B cell (primary cell): Measurements from ENCODE around the gene TBCD. TPM values are rescaled to one million over a fixed set of nuclear protein-coding genes. Genes with fewer than 3 reads are reported as not detected.

Experiments
- ATAC-seq: fragments of 200-7000 bp; cut with Tn5 transposase; one replicate; pipeline ENCODE4 v1.10.0; 2021; ENCODE audit warnings: low read depth, mild to moderate bottlenecking, moderate number of reproducible peaks, moderate library complexity
- CTCF ChIA-PET: fragments of 350-600 bp; sonication (Branson Sonifier 250); formaldehyde crosslinking; loops from one replicate; lab custom pipeline; 2021; ENCODE audit warnings: antibody characterized with exemption, inconsistent platforms; lab: Charles Lee
- POLR2A ChIA-PET: fragments of 350-600 bp; sonication (Branson Sonifier 250); formaldehyde crosslinking; loops from one replicate; lab custom pipeline; 2021; ENCODE audit warnings: antibody characterized with exemption; lab: Charles Lee
- DNase-seq: peaks from one replicate; pipeline ENCODE4 v3.0.0; 2013
- H2AFZ ChIP-seq: 2 replicates; pipeline ENCODE4 v1.6.1; 2012; ENCODE audit warnings: mild to moderate bottlenecking, low read depth, low read length; ENCODE audit not compliant: insufficient read depth, poor library complexity, severe bottlenecking
- H3K27ac ChIP-seq, 2 donors: 1 replicate in 1 of 2; 2 replicates in 1 of 2; pipeline ENCODE4 v1.5.1; 2012 to 2013; ENCODE audit warnings: low read length in 2 of 2, mild to moderate bottlenecking in 2 of 2, moderate library complexity in 1 of 2
- H3K27me3 ChIP-seq, 4 experiments: fragments of 200-600 bp in 1 of 4; sonication (generic) in 1 of 4; replicated peaks in 1 of 4; 1 replicate in 2 of 4; 2 replicates in 2 of 4; pipeline versions ENCODE4 v1.6.1 to v1.7.0; 2013 to 2016; ENCODE audit warnings: low read length in 3 of 4, mild to moderate bottlenecking in 2 of 4, mixed read lengths in 1 of 4, moderate library complexity in 1 of 4; ENCODE audit not compliant: insufficient read depth in 4 of 4, control insufficient read depth in 3 of 4; ENCODE audit errors: control extremely low read depth in 1 of 4
- H3K36me3 ChIP-seq, 2 experiments: replicated peaks in 1 of 2; 1 replicate in 1 of 2; 2 replicates in 1 of 2; pipeline versions ENCODE4 v1.6.1 to v1.7.1; 2013; ENCODE audit warnings: low read length in 1 of 2; ENCODE audit not compliant: insufficient read depth in 2 of 2, control insufficient read depth in 1 of 2; ENCODE audit errors: control extremely low read depth in 1 of 2, extremely low read depth in 1 of 2
- H3K4me1 ChIP-seq, 2 donors: fragments of 200-600 bp in 1 of 2; sonication (generic) in 1 of 2; 1 replicate in 1 of 2; 2 replicates in 1 of 2; pipeline versions ENCODE4 v1.5.1 to v1.6.1; 2013 to 2017; ENCODE audit warnings: low read length in 2 of 2; ENCODE audit not compliant: control insufficient read depth in 2 of 2, insufficient read depth in 2 of 2
- H3K4me2 ChIP-seq: replicated peaks from 2 replicates; pipeline ENCODE3; 2012; ENCODE audit warnings: mild to moderate bottlenecking, low read depth, low read length; ENCODE audit not compliant: poor library complexity, severe bottlenecking
- H3K4me3 ChIP-seq, 5 experiments: fragments of 200-600 bp in 1 of 5; sonication (generic) in 1 of 5; 1 replicate in 3 of 5; 2 replicates in 2 of 5; pipeline versions ENCODE4 v1.5.1 to v1.7.0; 2011 to 2016; ENCODE audit warnings: low read length in 4 of 5, mild to moderate bottlenecking in 4 of 5, low read depth in 2 of 5, control low read depth in 1 of 5, moderate library complexity in 1 of 5; ENCODE audit not compliant: insufficient read depth in 1 of 5; ENCODE audit errors: control extremely low read depth in 1 of 5, extremely low read depth in 1 of 5
- H3K79me2 ChIP-seq: fragments of 200-600 bp; sonication (generic); one replicate; pipeline ENCODE4 v1.6.0; 2016; ENCODE audit warnings: low read length; ENCODE audit not compliant: control insufficient read depth, insufficient read depth
- H3K9ac ChIP-seq: fragments of 200-600 bp; sonication (generic); 2 replicates; pipeline ENCODE4 v1.6.1; 2017; ENCODE audit warnings: mild to moderate bottlenecking, low read length, moderate library complexity
- H3K9me3 ChIP-seq, 3 donors: one replicate each; pipeline versions ENCODE4 v1.6.1 to v1.7.1; 2013; ENCODE audit warnings: low read length in 2 of 3; ENCODE audit not compliant: control insufficient read depth in 2 of 3, insufficient read depth in 1 of 3; ENCODE audit errors: control extremely low read depth in 1 of 3
- H4K20me1 ChIP-seq: 2 replicates; pipeline ENCODE4 v1.6.0; 2012; ENCODE audit warnings: mild to moderate bottlenecking, low read length; ENCODE audit not compliant: insufficient read depth, control insufficient read depth, poor library complexity, severe bottlenecking
- H3K27ac Mint-ChIP-seq: one replicate; pipeline ENCODE4 v1.8.0; 2021; ENCODE audit warnings: mixed read lengths
- H3K27me3 Mint-ChIP-seq: one replicate; pipeline ENCODE4 v1.8.0; 2021; ENCODE audit warnings: mixed read lengths
- H3K4me1 Mint-ChIP-seq: one replicate; pipeline ENCODE4 v1.8.0; 2021; ENCODE audit warnings: mixed read lengths
- H3K4me3 Mint-ChIP-seq: one replicate; pipeline ENCODE4 v1.8.0; 2021; ENCODE audit warnings: mixed read lengths
- H3K9me3 Mint-ChIP-seq: one replicate; pipeline ENCODE4 v1.8.0; 2022; ENCODE audit warnings: mixed read lengths; ENCODE audit not compliant: insufficient read depth
- EZH2 ChIP-seq: IDR thresholded peaks from 2 replicates; pipeline ENCODE4 v1.6.1; 2012; ENCODE audit warnings: borderline replicate concordance, low read depth, mild to moderate bottlenecking, moderate library complexity, low read length; ENCODE audit not compliant: insufficient read depth, poor library complexity, severe bottlenecking
- WGBS: methylation state at CpG from one replicate; pipeline ENCODE4 v1.1.5; 2013; ENCODE audit warnings: missing lambda C conversion rate; ENCODE audit not compliant: insufficient coverage; 5-methylcytosine and 5-hydroxymethylcytosine counted together
- intact Hi-C: fragments of 100-400 bp; cut with micrococcal nuclease; formaldehyde crosslinking; loops from one replicate; pipeline ENCODE4 v1.10.0; 2022
- polyA plus RNA-seq: library from polyadenylated mRNA; depleted of rRNA; stranded (reverse); fragments of >200 nt; gene quantifications from 2 replicates; pipeline ENCODE4 v1.2.3, GENCODE V29; 2012
- total RNA-seq, 2 donors: library from RNA; stranded (reverse); fragments of 120-200 nt in 1 of 2; gene quantifications; 1 replicate in 1 of 2; 2 replicates in 1 of 2; pipeline versions ENCODE4 v1.2.3 to v1.2.4, GENCODE V29; 2013 to 2022
- TF ChIP-seq, protein P1 (sequence below): fragments of 200-600 bp; IDR thresholded peaks from one replicate; pipeline ENCODE4 v1.8.0; 2022; ENCODE audit warnings: antibody characterized with exemption, mild to moderate bottlenecking

Gene TBCD
- total and polyA plus RNA-seq, 2 donors (not counting 1 experiment from before 2014, with no cell fraction given), result 60.8 to 101 TPM

DNA sequence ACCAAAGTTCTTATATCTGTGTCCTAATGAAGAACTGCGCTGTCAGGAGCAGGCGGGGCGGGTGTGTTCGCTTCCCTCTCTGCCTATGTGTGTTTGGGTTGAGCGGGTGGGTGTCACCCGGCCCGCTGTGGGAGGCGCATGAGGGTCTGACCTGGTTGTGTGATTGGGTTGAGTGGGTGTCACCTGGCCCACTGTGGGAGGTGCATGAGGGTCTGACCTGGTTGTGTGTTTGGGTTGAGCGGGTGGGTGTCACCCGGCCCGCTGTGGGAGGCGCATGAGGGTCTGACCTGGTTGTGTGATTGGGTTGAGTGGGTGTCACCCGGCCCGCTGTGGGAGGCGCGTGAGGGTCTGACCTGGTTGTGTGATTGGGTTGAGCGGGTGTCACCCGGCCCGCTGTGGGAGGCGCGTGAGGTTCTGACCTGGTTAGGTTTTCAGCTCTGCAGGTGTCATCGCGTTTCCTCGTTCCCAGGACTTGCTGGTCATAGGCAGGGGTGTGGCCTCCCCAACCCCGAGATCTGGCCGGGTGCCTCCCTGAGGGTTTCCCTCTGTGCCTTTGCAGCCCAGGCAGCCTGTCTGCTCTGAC lies 157.5 kb downstream of the TBCD start:
- Mint-ChIP-seq H3K27ac (no peak overlapping the region), H3K9me3 (no peaks in the 10 kb centered on the region), H3K27me3 (no peaks in the 10 kb centered on the region), H3K4me1 (peaks cover 20% of the 10 kb centered on the region), H3K4me3 (no peak overlapping the region)
- H3K27ac ChIP-seq, result no peak overlapping the region
- POLR2A ChIA-PET, result interaction anchor here (0.6 kb wide), 1 partner anchor 39 kb away, joined by 4 read pairs; no protein-coding TSS in a partner anchor
- H4K20me1 ChIP-seq, result no peaks in the 10 kb centered on the region
- no peak overlapping the region for H3K4me3 ChIP-seq
- no peak overlapping the region for H2AFZ ChIP-seq
- WGBS, result 96% methylated on average over 24 of the region's 26 CpGs
- CTCF ChIA-PET, result interaction anchor here (1.8 to 6.3 kb wide), 3 partner anchors 45 to 128 kb away, joined by 8 to 68 read pairs (median 11); no protein-coding TSS in a partner anchor
- peaks cover 0 to 10% of the 10 kb centered on the region in 2 experiments for H3K36me3 ChIP-seq
- intact Hi-C loops, result no loop called here
- H3K4me2 ChIP-seq, result no peak overlapping the region
- DNase-seq (no peak), ATAC-seq (no peak)
- H3K9ac ChIP-seq, result no peak overlapping the region
- H3K4me1 ChIP-seq, result peaks cover 19 to 21% of the 10 kb centered on the region in 2 donors
- peaks cover 0 to 3% (median 0%) of the 10 kb centered on the region in 3 donors for H3K9me3 ChIP-seq
- TF ChIP-seq EZH2, result no peak
- TF ChIP-seq, protein P1, sequence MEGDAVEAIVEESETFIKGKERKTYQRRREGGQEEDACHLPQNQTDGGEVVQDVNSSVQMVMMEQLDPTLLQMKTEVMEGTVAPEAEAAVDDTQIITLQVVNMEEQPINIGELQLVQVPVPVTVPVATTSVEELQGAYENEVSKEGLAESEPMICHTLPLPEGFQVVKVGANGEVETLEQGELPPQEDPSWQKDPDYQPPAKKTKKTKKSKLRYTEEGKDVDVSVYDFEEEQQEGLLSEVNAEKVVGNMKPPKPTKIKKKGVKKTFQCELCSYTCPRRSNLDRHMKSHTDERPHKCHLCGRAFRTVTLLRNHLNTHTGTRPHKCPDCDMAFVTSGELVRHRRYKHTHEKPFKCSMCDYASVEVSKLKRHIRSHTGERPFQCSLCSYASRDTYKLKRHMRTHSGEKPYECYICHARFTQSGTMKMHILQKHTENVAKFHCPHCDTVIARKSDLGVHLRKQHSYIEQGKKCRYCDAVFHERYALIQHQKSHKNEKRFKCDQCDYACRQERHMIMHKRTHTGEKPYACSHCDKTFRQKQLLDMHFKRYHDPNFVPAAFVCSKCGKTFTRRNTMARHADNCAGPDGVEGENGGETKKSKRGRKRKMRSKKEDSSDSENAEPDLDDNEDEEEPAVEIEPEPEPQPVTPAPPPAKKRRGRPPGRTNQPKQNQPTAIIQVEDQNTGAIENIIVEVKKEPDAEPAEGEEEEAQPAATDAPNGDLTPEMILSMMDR, result no peak
- no peaks in the 10 kb centered on the region for H3K79me2 ChIP-seq
- H3K27me3 ChIP-seq, result no peaks in the 10 kb centered on the region

DNA sequence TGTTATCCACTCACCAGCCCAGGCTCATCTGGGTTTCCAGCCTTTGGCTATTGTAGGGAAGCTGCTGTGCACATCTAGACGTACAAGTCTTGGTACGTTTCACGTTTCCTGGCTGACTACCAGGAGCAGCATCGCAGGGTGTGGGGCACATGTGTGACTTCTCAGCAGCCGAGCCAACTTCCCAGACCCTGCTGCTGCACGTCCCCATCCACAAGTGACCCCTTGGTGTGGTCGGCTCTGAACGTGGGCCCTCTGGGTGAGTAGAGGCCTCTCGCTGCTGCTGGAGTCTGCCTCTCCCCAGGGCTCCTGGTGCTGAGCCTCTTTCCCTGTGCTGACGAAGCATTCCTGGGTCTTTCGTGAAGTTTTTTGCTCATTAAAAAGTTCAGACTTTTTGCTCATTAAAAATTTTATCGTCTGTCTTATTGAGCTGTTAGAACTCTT lies 158.2 kb downstream of the TBCD start:
- Histone ChIP-seq H3K4me3 (no peak overlapping the region), H3K36me3 (peaks cover 0 to 10% of the 10 kb centered on the region in 2 experiments), H3K9ac (no peak overlapping the region), H3K79me2 (no peaks in the 10 kb centered on the region), H3K4me2 (no peak overlapping the region), H3K4me1 (peaks cover 25 to 28% of the 10 kb centered on the region in 2 donors), H2AFZ (no peak overlapping the region), H3K9me3 (peaks cover 0 to 3% (median 0%) of the 10 kb centered on the region in 3 donors), H4K20me1 (no peaks in the 10 kb centered on the region), H3K27me3 (no peaks in the 10 kb centered on the region), H3K27ac (no peak overlapping the region)
- Mint-ChIP-seq H3K27me3 (no peaks in the 10 kb centered on the region), H3K9me3 (no peaks in the 10 kb centered on the region), H3K27ac (no peak overlapping the region), H3K4me1 (peaks cover 27% of the 10 kb centered on the region), H3K4me3 (no peak overlapping the region)
- intact Hi-C loops, result no loop called here
- CTCF ChIA-PET, result interaction anchor here (0.6 to 6.3 kb wide), 2 partner anchors 53 to 129 kb away, joined by 4 to 68 read pairs; no protein-coding TSS in a partner anchor
- WGBS, result 96% methylated on average over 11 of the region's 12 CpGs
- ATAC-seq (no peak), DNase-seq (no peak)
- TF ChIP-seq EZH2, result no peak
- TF ChIP-seq, protein P1, result no peak
- POLR2A ChIA-PET, result interaction anchor here (0.7 kb wide), 1 partner anchor 103 kb away, joined by 3 read pairs; no protein-coding TSS in a partner anchor
